Neutrophil (primary cell): Measurements from ENCODE around the gene CBX7.
"Not testable (repeated sequence)": the region's sequence is repeated elsewhere in the genome, so short reads cannot be mapped to it uniquely, and the experiment has no call there.

Experiments
- H3K27ac ChIP-seq: fragments of 200-600 bp; sonication (generic); 2 replicates; pipeline ENCODE4 v1.5.1; 2016; ENCODE audit warnings: mild to moderate bottlenecking, moderate library complexity
- H3K27me3 ChIP-seq: fragments of 200-600 bp; sonication (generic); 2 replicates; pipeline ENCODE4 v1.6.0; 2016; ENCODE audit warnings: mild to moderate bottlenecking
- H3K36me3 ChIP-seq: fragments of 200-600 bp; sonication (generic); 2 replicates; pipeline ENCODE4 v1.5.1; 2017
- H3K4me1 ChIP-seq, 2 experiments: fragments of 200-600 bp in 1 of 2; sonication (generic) in 1 of 2; 1 replicate in 1 of 2; 2 replicates in 1 of 2; pipeline versions ENCODE4 v1.5.1 to v1.6.1; 2013 to 2016; ENCODE audit warnings: low read depth in 1 of 2, low read length in 1 of 2, mild to moderate bottlenecking in 1 of 2, moderate library complexity in 1 of 2; ENCODE audit not compliant: control insufficient read depth in 1 of 2, insufficient read depth in 1 of 2
- H3K4me3 ChIP-seq, 2 experiments: fragments of 200-600 bp in 1 of 2; sonication (generic) in 1 of 2; 1 replicate in 1 of 2; 2 replicates in 1 of 2; pipeline ENCODE4 v1.5.1; 2013 to 2016; ENCODE audit warnings: low read depth in 1 of 2, low read length in 1 of 2, mild to moderate bottlenecking in 1 of 2, moderate library complexity in 1 of 2
- H3K9me3 ChIP-seq: fragments of 200-600 bp; sonication (generic); 2 replicates; pipeline ENCODE4 v1.5.1; 2016
- TF ChIP-seq, protein P1 (sequence below): fragments of 200-600 bp; sonication (generic); IDR thresholded peaks from 2 replicates; pipeline ENCODE4 v1.5.1; 2016; ENCODE audit warnings: antibody characterized with exemption

Gene CBX7

DNA sequence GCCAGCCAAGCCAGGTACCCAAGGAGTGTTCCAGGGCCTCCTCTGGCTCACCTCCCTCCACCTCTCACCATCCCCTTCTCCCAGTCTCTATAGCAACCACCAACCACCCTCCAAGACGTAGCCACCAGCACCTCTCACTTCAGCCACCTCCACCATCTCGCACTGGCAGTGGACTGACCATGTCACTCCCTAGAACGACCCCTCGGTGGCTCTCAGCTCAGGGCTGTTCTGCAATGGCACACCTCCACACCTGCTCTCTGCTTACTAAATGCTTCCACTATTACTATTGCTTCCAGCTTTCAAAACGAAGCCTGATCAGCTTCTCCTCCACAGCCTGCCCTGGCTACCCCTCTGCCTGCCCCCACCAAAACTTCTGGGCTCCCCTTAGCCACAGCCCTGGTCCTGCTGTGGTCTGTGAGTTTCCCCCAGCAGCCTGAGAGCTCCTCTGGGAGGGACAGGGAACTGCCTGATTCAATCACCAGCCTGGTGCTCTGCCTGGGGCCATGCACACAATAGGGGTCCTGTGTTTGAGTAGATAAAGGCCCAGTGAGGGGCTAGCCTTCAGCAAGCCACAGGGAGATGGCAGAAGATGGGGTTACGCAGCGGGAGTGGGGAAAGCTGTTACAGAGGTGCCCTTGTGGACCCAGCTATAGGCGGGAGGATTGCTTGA lies 17.5 kb upstream of the CBX7 start:
- Histone ChIP-seq H3K4me3 (no peak overlapping the region), H3K36me3 (no peaks in the 10 kb centered on the region), H3K4me1 (peaks cover 29 to 30% of the 10 kb centered on the region in 2 experiments), H3K9me3 (no peaks in the 10 kb centered on the region), H3K27me3 (peaks cover 52% of the 10 kb centered on the region), H3K27ac (no peak overlapping the region)
- TF ChIP-seq, protein P1, sequence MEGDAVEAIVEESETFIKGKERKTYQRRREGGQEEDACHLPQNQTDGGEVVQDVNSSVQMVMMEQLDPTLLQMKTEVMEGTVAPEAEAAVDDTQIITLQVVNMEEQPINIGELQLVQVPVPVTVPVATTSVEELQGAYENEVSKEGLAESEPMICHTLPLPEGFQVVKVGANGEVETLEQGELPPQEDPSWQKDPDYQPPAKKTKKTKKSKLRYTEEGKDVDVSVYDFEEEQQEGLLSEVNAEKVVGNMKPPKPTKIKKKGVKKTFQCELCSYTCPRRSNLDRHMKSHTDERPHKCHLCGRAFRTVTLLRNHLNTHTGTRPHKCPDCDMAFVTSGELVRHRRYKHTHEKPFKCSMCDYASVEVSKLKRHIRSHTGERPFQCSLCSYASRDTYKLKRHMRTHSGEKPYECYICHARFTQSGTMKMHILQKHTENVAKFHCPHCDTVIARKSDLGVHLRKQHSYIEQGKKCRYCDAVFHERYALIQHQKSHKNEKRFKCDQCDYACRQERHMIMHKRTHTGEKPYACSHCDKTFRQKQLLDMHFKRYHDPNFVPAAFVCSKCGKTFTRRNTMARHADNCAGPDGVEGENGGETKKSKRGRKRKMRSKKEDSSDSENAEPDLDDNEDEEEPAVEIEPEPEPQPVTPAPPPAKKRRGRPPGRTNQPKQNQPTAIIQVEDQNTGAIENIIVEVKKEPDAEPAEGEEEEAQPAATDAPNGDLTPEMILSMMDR, result no peak

DNA sequence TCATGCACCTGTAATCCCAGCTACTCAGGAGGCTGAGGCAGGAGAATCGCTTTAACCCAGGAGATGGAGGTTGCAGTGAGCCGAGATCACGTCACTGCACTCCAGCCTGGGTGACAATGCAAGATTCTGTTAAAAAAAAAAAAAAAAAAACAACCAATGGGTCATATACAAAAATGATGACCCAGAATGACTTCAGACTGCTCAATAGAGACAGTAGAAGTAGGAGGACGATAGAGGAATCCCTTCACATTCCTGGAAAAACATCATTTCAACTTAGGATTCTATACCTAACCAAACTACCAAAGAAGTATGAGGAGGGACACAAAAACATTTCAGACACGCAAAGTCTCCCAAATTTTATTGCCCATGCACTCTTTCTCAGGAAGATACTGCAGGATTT lies 14.1 kb upstream of the CBX7 start:
- TF ChIP-seq, protein P1, result no peak
- Histone ChIP-seq H3K4me3 (no peak overlapping the region), H3K27ac (no peak overlapping the region), H3K36me3 (no peaks in the 10 kb centered on the region), H3K27me3 (peaks cover 45% of the 10 kb centered on the region), H3K9me3 (no peaks in the 10 kb centered on the region), H3K4me1 (peaks cover 7 to 8% of the 10 kb centered on the region in 2 experiments)

DNA sequence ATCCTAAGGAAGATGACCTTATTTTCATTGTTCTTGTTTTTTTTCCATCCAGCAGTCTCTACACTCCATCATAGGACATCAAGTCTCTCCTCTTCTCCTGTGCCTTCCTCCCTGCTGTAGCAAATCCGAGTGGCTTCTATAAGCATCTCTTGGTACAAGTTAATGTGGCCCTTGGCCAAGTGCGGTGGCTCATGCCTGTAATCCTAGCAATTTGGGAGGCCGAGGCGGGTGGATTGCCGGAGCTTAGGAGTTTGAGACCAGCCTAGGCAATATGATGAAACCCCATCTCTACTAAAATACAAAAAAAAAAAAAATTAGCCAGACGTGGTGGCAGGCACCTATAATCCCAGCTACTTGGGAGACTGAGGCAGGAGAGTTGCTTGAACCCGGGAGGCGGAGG lies 3.6 kb upstream of the CBX7 start:
- H3K9me3 ChIP-seq, result not testable (repeated sequence)
- H3K4me1 ChIP-seq, result peaks cover 18 to 20% of the 10 kb centered on the region in 2 experiments
- peaks cover 68% of the 10 kb centered on the region for H3K27me3 ChIP-seq

DNA sequence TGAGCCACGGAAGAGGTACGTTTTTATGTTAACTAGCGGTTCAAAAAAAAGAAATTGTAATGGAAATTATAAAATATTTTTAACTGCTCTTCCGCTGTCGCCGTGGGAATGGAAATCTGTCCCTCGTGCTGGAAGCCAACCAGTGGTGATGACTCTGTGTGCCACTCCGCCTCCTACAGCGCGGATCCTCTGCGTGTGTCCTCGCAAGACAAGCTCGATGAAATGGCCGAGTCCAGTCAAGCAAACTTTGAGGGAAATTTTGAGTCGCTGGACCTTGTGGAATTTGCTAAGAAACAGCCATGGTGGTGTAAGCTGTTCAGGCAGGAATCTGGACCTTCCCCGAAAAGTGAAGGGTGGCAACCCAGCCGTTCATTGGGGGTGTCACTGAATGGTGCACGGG lies 2.9 kb upstream of the CBX7 start:
- TF ChIP-seq, protein P1, result no peak
- H3K27ac ChIP-seq, result no peak overlapping the region
- peaks cover 25 to 27% of the 10 kb centered on the region in 2 experiments for H3K4me1 ChIP-seq
- H3K4me3 ChIP-seq, result no peak overlapping the region
- no peaks in the 10 kb centered on the region for H3K9me3 ChIP-seq
- H3K27me3 ChIP-seq, result peaks cover 68% of the 10 kb centered on the region
- H3K36me3 ChIP-seq, result peaks cover under 1% of the 10 kb centered on the region

More for the DNA sequence above, 3.6 kb upstream of the CBX7 start:
- not testable (repeated sequence) for H3K27ac ChIP-seq, H3K36me3 ChIP-seq, H3K4me3 ChIP-seq

DNA sequence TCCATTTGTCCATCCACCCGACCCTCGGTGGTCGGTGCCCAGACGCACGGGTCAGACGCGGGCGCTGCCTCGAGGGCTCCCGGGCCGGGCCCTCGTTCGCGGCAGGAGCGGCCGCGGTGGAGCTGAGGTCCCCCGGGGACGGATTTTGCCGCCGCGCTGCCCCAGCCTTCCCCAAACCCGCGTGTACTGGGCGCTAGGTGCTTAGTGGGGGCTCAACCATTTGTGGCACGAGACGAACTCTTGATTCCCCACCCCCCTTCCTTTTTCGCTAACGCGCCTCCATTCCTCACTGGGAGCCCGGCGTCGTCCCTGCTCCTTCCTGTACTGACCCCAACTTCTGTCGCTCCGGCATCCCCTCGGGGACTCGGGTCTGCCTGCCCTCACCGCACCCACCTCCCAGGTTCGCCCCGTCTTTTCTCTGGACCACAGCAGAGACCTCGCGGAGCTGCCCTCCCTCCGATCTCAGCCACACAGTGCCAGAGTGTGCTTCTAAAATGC lies 789 bp upstream of the CBX7 start:
- Histone ChIP-seq H3K4me3 (peak overlapping the region; percentile 73 to 97), H3K27ac (peak overlapping the region; percentile 88), H3K36me3 (peaks cover 22% of the 10 kb centered on the region), H3K27me3 (peaks cover 54% of the 10 kb centered on the region), H3K4me1 (peaks cover 25 to 29% of the 10 kb centered on the region in 2 experiments), H3K9me3 (no peaks in the 10 kb centered on the region)
- TF ChIP-seq, protein P1, result no peak

DNA sequence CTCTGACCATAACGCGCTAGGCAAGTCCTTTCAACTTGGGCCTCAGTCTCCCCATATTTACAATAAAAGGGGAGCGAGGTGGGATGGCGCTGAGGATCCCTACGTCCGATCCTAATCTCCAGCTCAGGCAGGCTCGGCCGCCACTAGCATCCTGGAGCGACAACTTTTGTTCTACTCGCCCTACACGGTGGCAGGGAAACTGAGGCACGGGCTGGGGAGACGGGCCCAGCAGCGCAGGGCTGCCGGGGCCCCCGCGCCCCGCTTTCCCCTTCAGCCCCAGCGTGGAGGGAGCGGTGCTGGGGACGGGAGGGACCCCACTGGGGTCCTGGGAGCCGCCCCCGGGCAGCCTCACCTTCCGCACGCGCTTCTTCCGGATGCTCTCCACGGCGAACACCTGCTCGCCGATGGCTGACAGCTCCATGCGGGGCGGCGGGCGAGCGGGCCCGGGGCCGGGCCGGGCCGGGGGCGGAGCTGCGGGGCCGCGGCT lies 413 bp downstream of the CBX7 start:
- Histone ChIP-seq H3K9me3 (no peaks in the 10 kb centered on the region), H3K27me3 (peaks cover 43% of the 10 kb centered on the region), H3K4me3 (peak overlapping the region; percentile 94 to 97), H3K36me3 (peaks cover 32% of the 10 kb centered on the region), H3K4me1 (peaks cover 26 to 29% of the 10 kb centered on the region in 2 experiments), H3K27ac (peak overlapping the region; percentile 88)
- TF ChIP-seq, protein P1, result no peak
